ENCODE measurements around the gene ZMAT3. TPM values are rescaled to one million over a fixed set of nuclear protein-coding genes. Genes with fewer than 3 reads are reported as not detected.
A peak's percentile ranks its signal among the peaks of the same experiment; 100 is the strongest.

Gene ZMAT3
- total and polyA plus RNA-seq, 2 of the 13 experiments (the other 11 are each of a cell fraction or from before 2014, with no cell fraction given), result 11.4 to 11.7 TPM

- TF ChIP-seq XBP1 (CRISPR knock-in tag; IDR thresholded peaks at IDR 0.05) (no peak), ZNF501 (CRISPR knock-in tag; IDR thresholded peaks at IDR 0.05) (no peak), PPARG (CRISPR knock-in tag; conservative IDR thresholded peaks at IDR 0.05) (0 out of 2 replicates have a peak, but pooled peaks have one; percentile 33), ZNF780A (CRISPR knock-in tag; IDR thresholded peaks at IDR 0.05) (no peak), ZNF749 (CRISPR knock-in tag; IDR thresholded peaks at IDR 0.05; ENCODE audit: borderline replicate concordance) (no peak), ZNF12 (CRISPR knock-in tag; IDR thresholded peaks at IDR 0.05) (no peak), FOXM1 (CRISPR knock-in tag; IDR thresholded peaks at IDR 0.05) (no peak; the same call in 1 of the 2 replicates), RXRA (CRISPR knock-in tag; IDR thresholded peaks at IDR 0.05) (0 out of 2 replicates have a peak, but pooled peaks have one; percentile 7), SKI (IDR thresholded peaks at IDR 0.05; ENCODE audit: partially characterized antibody) (peak; percentile 39), CERS6 (CRISPR knock-in tag; IDR thresholded peaks at IDR 0.05) (0 out of 2 replicates have a peak, but pooled peaks have one; percentile 25), U2AF2 (IDR thresholded peaks at IDR 0.05; ENCODE audit: low read depth, low read length) (no peak), ZNF792 (CRISPR knock-in tag; IDR thresholded peaks at IDR 0.05) (no peak), DNMT3B (CRISPR knock-in tag; conservative IDR thresholded peaks at IDR 0.05) (no peak), CHCHD3 (CRISPR knock-in tag; IDR thresholded peaks at IDR 0.05) (no peak), PRDM4 (CRISPR knock-in tag; IDR thresholded peaks at IDR 0.05; ENCODE audit: borderline replicate concordance) (no peak), REPIN1 (CRISPR knock-in tag; IDR thresholded peaks at IDR 0.05; ENCODE audit: borderline replicate concordance, low read depth) (no peak), PAWR (CRISPR knock-in tag; IDR thresholded peaks at IDR 0.05; ENCODE audit: borderline replicate concordance) (no peak), THAP11 (CRISPR knock-in tag; IDR thresholded peaks at IDR 0.05) (peak; percentile 69), HOXA7 (CRISPR knock-in tag; IDR thresholded peaks at IDR 0.05) (no peak), XRCC5 (optimal IDR thresholded peaks at IDR 0.05; ENCODE audit: low read length) (peak; percentile 33), DMTF1 (CRISPR knock-in tag; IDR thresholded peaks at IDR 0.05) (no peak), HDAC1 (CRISPR knock-in tag; IDR thresholded peaks at IDR 0.05) (peak; percentile 88), NFYC (CRISPR knock-in tag; IDR thresholded peaks at IDR 0.05) (no peak), BRD4 (CRISPR knock-in tag; IDR thresholded peaks at IDR 0.05) (0 out of 2 replicates have a peak, but pooled peaks have one; percentile 36), SOX5 (CRISPR knock-in tag; IDR thresholded peaks at IDR 0.05; ENCODE audit: borderline replicate concordance) (no peak), ZNF24 (IDR thresholded peaks at IDR 0.05) (no peak), REXO4 (CRISPR knock-in tag; IDR thresholded peaks at IDR 0.05; ENCODE audit: borderline replicate concordance) (no peak), BHLHE40 (IDR thresholded peaks at IDR 0.05; ENCODE audit: low read length) (no peak)
Observed at GRCh38 chr3:179071323-179072099, at the start of gene ZMAT3 (continued).
